IMR-90 (cell line): ENCODE measurements around the gene CYP17A1.

ENCODE experiments used
- CHD1 ChIP-seq: IDR thresholded peaks from 2 replicates; pipeline ENCODE4 v1.6.1; 2012; ENCODE audit warnings: low read depth, low read length, improper control_type of control experiment
- MXI1 ChIP-seq: IDR thresholded peaks from 2 replicates; pipeline ENCODE4 v1.6.1; 2012; ENCODE audit warnings: low read depth, mild to moderate bottlenecking, low read length, moderate library complexity, borderline replicate concordance
- NFE2L2 ChIP-seq: fragments of 150-350 bp; IDR thresholded peaks from 2 replicates; pipeline ENCODE4 v1.6.1; 2016; ENCODE audit warnings: low read depth, mild to moderate bottlenecking, low read length
- POLR2A ChIP-seq: IDR thresholded peaks from 2 replicates; pipeline ENCODE4 v1.6.1; 2012; ENCODE audit warnings: mild to moderate bottlenecking, low read depth, low read length
- TF ChIP-seq, protein P1 (sequence below): conservative IDR thresholded peaks from 2 replicates; pipeline ENCODE4 v1.5.1; 2012; ENCODE audit warnings: mild to moderate bottlenecking, low read depth, low read length, improper control_type of control experiment
- TF ChIP-seq, protein P2 (sequence below): fragments of 150-350 bp; IDR thresholded peaks from 2 replicates; pipeline ENCODE4 v1.6.1; 2016; ENCODE audit warnings: low read depth, mild to moderate bottlenecking, low read length, moderate library complexity, borderline replicate concordance
- TF ChIP-seq, protein P3 (sequence below): fragments of 150-350 bp; IDR thresholded peaks from 2 replicates; pipeline ENCODE4 v1.6.1; 2017; ENCODE audit warnings: mild to moderate bottlenecking, antibody characterized with exemption, low read length, low read depth

DNA sequence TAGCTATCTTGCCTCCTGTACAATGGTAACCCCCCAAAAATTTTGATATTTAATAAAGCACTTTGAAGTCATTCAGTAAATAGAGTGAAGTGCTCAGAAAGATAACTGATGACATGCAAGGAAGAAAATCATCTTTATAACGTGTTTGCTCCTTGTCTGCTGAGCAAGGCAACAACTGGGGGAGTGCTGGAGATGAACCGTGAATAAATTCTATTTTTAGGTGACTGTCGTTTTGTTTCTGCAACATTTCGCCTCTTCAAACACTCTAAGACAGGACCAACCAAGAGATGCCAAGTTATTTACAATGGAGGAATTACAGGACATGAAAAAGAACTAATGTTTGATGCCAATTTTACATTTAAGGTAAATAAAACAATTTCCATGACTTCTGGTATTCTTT, 41.4 kb upstream of the CYP17A1 start:
- TF ChIP-seq MXI1: no peak
- no peak for TF ChIP-seq POLR2A
- TF ChIP-seq, protein P1, sequence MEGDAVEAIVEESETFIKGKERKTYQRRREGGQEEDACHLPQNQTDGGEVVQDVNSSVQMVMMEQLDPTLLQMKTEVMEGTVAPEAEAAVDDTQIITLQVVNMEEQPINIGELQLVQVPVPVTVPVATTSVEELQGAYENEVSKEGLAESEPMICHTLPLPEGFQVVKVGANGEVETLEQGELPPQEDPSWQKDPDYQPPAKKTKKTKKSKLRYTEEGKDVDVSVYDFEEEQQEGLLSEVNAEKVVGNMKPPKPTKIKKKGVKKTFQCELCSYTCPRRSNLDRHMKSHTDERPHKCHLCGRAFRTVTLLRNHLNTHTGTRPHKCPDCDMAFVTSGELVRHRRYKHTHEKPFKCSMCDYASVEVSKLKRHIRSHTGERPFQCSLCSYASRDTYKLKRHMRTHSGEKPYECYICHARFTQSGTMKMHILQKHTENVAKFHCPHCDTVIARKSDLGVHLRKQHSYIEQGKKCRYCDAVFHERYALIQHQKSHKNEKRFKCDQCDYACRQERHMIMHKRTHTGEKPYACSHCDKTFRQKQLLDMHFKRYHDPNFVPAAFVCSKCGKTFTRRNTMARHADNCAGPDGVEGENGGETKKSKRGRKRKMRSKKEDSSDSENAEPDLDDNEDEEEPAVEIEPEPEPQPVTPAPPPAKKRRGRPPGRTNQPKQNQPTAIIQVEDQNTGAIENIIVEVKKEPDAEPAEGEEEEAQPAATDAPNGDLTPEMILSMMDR: no peak
- TF ChIP-seq NFE2L2: no peak
- TF ChIP-seq, protein P2, sequence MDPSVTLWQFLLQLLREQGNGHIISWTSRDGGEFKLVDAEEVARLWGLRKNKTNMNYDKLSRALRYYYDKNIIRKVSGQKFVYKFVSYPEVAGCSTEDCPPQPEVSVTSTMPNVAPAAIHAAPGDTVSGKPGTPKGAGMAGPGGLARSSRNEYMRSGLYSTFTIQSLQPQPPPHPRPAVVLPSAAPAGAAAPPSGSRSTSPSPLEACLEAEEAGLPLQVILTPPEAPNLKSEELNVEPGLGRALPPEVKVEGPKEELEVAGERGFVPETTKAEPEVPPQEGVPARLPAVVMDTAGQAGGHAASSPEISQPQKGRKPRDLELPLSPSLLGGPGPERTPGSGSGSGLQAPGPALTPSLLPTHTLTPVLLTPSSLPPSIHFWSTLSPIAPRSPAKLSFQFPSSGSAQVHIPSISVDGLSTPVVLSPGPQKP: no peak
- TF ChIP-seq CHD1: no peak
- TF ChIP-seq, protein P3, sequence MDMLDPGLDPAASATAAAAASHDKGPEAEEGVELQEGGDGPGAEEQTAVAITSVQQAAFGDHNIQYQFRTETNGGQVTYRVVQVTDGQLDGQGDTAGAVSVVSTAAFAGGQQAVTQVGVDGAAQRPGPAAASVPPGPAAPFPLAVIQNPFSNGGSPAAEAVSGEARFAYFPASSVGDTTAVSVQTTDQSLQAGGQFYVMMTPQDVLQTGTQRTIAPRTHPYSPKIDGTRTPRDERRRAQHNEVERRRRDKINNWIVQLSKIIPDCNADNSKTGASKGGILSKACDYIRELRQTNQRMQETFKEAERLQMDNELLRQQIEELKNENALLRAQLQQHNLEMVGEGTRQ: no peak
